NCI-H146 treated with DMSO at 0.1 percent for 48 hours (cell line): Measurements from ENCODE around the gene SRPX2.

Experiments
- DNase-seq: peaks from one replicate; lab custom pipeline; 2025; ENCODE audit not compliant: unreplicated experiment; lab: John Stamatoyannopoulos, UW

SRPX2 gene

DNA sequence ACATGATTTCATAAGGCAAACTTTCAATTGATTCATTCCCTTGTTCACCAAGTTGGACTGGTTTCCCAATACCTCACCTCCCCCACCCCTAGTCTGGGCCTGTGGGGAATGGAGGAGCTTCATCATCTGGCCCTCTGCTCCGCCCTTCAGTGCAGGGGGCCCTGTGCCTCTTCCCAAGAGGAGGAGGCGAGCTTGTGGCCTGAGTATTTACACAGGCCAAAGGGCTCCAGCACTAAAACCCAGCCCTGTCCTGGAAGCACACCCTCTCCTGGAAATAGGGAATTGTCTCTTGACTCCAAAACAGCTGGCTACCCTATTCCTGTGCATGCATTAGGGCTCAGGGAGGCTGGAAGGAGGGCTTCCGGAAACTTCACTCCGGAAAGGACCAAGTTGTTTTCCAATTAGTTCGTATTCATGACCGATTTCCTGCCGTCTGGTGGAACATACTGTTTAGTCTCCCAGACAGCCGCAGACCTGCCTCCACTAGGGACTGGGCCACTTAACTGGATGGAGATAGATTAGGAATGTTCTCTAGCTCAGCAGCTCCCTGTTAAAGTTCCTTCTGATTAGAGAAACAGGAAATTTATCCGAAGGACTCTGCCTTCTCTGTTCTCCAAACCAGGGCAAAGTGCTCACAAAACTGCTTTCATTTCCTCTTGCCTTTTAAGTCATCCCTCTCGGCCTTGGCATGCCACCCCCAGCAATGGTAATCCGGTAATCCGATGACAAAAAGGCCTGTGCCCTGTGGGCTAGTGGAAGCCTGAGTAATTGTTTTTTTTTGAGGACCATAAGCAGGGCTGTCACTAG is 5.8 kb downstream of the SRPX2 start:
- no peak for DNase-seq

DNA sequence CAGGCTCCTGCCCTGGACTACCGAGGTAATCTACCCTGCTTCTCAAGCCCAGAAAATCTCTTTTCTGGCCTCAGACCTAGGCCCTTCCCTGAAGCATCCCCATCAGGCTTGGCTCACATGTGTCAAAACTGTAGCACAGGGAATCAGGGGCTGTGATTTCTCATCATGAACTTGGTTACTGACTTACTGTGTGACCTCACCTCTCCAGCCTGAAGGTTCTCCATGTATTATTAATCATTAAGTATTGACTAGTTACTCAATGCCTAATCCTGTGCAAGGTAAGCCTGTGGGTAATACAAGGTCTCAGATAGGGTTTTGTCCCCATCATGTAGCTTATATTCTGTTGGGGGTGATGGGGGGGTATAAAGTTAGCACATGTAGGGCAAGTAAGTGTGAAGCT is 6.8 kb downstream of the SRPX2 start:
- DNase-seq: no peak

DNA sequence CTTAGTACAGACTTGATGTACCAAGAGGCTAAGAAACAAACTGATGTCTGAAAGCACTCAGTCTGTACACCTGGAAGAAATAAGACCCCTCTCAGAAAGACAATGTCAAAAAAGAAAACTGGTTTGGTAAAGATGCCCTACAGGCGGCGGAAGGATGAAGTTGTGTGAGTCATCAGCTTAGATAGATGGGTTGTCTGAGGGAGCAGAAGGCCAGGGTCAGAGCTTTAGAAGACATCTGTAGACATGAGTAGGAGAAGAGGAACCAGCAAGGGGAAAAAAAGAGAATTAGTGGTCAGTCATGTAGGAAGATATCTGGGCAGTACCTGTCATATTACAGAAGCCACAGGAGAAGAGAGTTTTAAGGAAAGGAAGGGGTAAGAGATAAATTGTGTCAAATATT is 8.3 kb downstream of the SRPX2 start:
- DNase-seq: no peak

DNA sequence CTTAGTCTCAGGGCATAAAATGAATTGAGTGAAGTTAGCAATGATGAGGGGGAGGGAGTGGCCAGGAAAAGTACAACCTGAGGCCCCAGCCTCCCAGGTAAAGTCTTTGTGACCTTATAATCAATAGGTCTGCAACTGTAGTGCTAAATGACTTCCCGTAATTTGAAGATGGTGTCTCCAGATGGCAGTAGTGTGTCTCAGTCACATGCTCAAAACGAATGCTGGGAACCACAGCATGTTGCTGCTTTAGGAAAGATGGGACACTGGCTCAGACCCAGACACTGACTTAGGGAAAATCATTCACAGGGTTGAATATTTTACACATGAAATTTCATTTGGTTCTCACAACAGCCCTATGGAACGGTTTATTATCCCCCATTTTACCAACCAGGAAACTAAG is 10.3 kb downstream of the SRPX2 start:
- DNase-seq: peak; percentile 17

DNA sequence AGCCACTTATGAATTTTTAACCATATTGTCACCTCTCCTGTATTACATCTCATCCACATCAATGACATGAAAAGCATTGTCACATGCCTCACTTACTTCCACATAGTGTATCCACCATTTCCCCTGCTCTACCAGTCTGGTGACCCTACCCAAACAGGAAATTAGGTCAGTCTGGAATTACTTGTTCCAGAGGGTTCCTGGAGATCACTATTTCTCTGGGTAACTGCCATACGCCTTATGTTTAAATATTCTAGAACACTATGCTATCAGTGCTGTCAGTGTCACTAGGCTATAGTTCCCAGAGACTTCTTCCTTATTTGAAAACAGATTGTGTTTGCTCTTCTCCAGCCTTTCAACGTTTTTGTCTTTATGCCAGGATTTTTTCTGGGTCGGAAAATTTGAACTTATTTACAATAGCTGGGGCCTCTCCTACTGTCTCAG is 15.0 kb downstream of the SRPX2 start:
- no peak for DNase-seq

DNA sequence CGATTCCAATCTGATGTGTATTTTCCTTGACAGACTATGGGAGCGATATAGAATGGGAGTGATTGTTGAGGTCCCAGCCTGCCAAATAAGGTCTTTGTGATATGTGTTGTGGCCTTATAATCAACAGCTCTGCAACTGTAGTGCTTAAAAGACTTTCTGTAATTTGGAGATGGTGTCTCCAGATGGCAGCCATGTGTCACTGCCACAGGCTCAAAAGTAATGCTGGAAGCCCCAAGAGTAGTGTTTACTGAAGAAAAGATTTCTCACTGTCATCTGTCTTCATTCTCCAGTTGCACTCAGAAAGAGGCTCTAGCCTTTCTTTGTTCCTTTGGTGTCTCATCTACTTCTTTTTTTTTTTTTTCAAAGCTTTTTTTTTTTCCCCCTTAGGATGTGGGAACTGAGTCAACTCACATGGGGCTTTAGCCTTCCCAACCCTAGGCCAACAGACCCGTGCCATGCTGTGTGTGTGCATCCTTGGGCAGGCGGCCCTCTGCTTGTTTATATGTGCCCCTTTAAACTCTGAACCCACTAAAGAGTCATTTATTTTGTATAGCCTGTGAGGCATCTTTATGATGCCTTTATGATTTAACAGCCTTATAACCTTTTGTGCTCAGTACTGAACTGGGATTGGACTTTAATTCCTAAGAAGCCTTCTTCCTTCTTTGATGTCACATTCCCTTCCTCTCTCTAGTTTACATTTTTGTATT is 15.6 kb downstream of the SRPX2 start:
- no peak for DNase-seq

DNA sequence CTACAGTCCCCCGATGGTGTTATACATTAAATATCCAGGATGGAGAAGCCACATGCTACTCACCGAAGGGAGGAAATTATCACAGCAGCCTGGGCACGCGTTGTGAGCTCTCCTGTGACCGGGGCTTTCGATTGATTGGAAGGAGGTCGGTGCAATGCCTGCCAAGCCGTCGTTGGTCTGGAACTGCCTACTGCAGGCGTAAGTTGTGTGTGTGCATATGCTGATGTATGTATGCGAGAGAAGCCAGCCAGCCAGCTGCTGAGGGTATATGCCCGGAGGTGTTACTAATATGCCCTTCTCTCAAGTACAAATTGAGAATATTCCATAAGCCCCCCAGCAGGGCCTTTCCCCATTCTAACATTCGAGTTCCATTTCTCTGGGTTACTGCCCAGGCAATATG is 18.2 kb downstream of the SRPX2 start:
- DNase-seq: no peak

DNA sequence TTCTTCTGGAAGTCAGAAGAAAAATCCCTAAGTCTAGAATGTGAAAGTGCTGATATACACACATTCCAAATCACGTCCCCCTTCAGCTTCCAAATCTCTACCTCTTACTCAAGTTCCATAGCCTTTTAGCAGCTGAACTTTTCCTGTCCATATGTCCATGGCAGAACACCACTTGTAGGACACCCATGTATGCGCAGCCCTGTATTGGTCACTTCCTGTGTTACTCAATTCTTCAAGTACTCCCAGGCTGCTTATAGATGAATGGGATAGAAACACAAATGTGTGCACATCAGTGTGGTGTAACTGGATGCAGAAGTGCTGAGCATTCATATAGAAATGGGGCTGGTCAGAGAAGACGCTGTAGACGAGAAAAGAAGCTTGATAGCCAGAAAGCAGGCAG is 18.8 kb downstream of the SRPX2 start:
- no peak for DNase-seq

DNA sequence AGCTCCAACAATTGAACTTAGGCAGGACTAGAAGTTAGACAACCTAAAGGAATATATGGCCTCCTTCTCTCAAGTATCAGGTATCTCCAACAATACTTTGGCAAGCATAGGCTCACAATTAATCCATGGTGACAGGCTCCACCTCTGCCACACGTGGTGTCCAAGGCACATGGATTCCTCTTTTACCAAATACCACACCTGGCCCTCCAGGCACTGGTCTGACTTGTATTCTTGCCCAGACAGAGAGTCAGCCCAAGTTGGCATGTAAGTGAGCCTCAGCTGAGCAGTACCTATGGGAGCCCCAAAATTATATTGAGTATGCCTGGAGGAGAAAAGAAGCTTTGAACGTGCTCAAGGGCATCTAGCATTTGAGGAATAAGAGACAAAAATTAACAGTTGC is 19.6 kb downstream of the SRPX2 start:
- DNase-seq: no peak

DNA sequence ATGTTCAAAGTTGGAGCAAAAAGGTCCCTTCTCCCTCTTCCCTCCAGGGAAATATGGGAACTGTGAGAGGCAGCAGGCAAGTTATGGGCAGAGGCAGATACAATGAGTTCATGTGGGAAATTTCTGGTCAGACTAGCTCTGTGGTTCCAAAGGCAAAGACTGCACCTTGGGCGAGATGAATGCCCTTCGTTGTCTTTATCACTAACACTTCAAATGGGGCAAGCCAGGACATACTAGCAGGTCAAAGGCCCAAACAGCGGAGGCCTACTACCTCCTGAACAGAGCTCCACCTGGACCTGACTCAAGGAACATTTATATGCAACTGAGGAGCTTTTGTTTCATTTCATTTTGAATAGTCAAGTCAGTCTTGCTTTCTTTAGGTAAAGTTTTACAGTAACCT is 29.0 kb downstream of the SRPX2 start:
- no peak for DNase-seq

DNA sequence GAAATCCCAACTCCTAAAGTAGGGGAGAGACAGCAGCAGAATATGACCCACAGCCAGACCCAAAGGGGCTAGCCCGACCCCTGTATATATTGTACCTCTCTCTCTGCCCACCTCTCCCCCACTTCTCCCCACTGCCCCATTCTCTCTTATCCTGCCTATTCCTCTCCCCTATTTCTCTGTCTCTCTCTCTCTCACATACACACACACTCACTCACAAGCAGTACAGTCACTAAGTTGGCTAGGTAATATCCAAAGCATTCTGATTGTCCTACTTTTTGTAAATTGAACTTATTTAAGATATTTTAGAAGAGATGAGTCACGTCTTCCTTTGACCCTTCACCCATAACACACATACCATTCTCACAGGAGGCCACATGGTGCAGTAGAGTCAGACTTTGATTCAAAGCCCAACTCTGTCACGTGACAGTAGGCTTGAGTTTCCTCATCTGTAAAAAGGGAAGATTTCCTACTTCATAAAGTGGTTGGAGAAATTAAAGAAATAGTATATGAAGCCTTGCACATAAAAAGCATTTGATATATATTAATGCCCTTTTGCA is 29.5 kb downstream of the SRPX2 start:
- DNase-seq: no peak

DNA sequence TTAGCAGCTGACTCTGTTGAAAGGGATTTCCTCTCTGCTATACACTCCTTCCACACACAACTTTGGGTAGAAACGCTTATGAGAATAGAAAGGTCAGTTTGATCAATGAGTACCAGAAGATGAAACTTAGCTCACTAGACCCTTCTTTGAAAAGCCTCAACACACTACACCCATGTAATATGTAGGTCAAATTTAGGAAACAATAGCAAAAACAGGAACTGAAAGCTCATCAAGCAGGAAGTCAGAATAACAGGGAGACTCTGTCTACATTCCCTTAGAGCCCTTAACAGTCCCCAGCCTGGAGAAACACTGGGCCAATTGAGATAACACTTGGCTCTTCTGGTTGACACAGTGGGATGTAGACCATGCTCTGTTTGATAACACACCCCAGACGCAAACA is 30.7 kb downstream of the SRPX2 start:
- no peak for DNase-seq

DNA sequence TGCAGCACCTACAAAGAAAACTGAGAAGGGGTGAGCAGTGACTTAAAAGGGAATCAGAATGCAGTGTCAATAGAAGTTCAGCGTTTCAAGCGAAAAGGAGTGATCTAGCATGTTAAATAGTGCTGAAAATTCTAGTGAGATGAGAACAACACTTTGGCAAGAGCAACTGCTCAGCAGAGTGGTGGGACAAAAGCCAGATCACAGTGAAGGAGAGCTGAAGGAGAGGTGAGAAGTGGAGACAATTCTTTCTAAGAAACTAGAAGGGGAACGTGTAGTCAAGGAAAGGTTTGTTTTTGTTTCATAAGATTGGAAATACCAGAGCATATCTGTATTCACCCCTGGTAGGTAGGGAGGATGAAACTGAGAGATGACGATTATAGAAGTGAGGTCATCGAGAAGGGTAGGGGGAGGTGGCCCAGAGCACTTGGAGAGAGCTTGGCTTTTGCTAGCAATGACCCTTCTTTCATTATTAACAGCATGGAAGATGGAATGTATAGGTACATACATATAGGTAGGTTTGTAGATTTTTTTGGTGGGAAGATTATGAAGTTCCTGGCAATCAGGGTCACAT is 33.7 kb downstream of the SRPX2 start:
- no peak for DNase-seq

DNA sequence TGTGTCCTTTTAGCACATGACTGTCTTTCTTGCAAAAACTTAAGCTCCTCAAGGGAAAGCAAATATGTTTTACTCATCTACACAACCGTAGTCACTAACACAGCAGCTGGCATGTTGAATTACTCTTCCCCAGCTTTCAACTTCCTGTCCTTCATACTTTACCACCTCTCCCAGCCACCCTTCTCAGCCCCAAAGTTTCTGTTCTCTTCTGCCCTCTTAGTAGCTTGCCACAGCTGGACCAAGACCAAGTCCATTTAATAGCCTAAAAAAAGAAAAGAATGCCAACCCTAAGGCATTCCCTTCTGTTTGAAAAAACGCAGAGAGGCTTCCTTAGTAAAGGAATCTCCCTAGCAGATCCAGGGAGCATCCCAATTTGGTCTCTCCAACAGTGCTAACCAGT is 36.8 kb downstream of the SRPX2 start:
- DNase-seq: no peak

DNA sequence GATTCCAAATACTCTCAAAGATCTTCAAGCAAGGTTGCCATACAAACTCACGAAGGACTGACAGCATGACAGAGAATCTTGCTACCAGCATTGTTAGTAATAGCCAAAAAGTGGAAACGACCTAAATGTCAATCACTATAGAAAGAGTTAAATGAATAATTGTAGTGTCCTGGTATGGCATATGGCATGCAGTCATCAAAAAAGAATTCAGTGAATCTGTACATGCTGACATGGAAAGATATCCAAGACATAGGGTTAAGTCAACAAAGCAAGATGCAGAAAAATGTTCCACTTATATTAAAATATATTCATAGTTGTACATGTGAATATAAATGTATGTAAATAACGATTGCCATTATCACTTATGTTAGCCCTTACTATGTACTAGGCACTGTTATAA is 37.6 kb downstream of the SRPX2 start:
- no peak for DNase-seq

DNA sequence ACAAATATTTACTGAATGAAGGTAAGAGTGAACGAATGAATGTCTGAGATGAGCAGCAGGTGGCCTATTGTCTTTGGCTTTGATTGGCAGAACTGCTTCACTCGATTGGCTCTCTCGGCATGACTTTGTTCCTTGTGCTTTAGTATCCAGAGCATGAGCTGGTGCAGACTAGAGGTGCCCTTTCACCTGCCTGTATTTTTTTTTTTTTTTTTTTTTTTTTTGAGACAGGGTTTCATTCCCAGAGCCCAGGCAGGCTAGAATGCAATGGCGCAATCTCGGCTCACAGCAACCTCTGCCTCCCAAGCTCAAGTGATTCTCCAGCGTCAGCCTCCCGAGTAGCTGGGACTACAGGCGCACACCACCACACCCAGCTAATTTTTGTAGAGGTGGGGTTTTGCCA is 38.9 kb downstream of the SRPX2 start:
- DNase-seq: no peak

DNA sequence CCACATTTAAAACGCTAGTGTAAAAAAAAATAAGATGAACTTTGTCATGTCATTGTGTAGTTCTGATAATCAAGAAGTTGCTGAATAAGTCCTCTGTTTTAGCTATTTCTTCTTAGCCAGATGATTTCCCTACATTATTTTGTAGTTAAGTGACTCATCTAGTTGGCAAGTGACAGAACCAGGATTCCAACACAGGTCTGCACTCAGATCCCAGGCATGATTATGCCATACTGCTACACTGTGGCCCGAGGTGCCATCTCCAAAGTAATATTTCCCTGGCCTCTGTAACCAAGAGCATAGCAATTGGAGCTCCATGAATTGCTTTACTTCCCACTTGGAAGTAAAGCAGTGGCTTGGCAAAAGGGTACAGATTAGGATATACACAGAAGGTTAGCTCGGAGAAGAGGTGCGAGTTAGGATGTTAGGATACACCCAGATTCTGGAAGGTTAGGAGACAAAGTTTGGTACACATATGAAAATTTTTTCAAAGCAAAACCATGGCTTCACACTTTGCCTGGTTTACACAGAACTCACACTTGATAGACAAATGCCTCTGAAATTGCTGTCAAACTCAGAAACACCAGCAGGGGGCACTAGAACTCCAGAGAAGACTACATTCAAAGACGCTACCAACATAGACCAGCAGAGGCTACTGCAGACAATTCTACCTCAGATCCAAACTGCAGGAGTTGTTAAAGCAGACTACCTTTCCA is 41.4 kb downstream of the SRPX2 start:
- peak; percentile 75 for DNase-seq

DNA sequence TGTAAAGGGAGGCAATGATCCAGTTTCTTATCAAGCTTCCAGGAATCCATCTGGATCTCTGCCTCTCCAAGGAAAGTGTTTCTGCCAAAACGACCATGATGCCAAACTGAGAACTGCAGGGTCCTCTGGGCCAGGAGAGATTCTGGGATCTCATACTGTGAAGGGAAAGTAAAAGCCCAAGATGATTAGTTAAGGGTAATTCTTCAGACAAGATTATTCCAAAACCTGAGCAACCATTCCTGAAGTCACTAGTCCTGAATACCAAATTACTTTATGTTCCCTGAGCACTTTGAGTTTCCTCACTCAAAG is 42.0 kb downstream of the SRPX2 start:
- no peak for DNase-seq

DNA sequence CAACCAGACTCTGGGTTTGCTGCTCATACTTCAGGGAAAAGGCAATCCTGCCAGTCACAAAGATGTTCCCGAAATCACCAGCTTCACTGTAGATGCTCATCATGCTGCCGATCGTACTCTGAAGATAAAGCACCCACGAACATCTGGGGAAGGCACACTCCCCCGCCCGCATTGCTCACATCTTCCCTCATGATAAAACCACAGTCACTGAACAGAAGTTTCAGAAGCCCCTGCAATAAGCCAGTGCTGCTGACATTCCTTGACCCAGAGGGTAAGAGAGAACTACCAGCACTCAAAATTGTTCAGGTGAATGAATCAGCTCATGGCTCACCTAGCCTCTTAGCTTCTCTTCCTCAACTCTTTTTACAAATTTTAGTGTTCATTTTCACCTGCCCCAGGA is 43.1 kb downstream of the SRPX2 start:
- DNase-seq: no peak

DNA sequence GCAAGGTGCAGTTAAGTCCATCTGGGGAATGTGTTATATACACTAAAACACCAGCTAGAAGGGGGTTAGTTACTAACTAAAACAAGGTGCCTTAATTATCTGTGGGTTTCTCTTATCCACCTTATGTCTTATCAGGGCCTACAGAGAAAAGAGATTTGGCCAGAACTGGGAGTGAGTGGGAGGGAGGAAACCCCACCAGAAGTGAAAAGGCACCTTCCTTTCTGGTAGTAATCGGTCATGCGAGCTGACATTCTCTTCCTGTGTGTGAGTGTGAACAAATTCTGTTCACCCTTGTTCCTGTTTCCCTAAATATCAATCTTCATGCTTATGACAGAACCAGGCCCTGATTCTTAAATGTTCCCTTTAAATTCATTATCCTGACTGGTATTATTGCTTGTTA is 43.5 kb downstream of the SRPX2 start:
- DNase-seq: no peak

DNA sequence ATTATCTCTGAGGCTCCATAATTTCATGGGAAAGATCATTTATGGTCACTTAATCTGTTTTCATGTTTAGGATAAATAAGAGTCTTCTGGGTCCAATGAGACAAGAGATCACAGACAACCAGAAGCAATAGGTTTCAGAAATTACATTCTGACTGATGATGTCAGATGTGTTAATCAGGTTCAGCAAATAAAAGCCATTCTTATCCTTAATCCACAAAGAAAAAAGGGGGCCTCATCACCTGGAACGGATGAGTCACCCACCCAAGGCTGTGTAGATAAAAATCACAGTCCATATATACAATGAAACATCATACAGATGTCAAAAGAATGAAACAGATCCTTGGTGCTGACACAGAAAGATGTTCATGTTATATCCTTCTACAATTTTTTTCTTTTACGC is 51.3 kb downstream of the SRPX2 start:
- peak; percentile 64 for DNase-seq

DNA sequence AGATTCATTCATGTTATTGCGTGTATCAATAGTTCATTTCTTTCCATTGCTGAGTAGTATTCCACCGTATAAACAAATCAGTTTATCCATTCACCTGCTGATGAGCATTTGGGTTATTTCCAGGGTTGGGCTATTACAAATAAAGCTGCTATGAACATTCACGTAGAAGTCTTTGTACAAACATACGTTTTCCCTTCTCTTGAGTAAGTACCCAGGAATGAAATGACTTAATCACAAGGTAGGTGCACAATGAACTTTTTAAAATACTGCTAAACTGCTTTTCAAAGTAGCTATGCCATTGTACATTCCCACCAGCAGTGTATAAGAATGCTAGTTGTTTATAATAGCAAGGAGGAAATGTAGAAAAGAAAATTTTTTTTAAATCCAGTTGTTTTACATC is 52.0 kb downstream of the SRPX2 start:
- no peak for DNase-seq
